Lung (tissue), 12 donors: ENCODE measurements around the gene TDG. TPM values are rescaled to one million over a fixed set of nuclear protein-coding genes. Genes with fewer than 3 reads are reported as not detected.

ENCODE experiments used
- ATAC-seq: fragments of 200-7000 bp; cut with Tn5 transposase; one replicate; pipeline ENCODE4 v1.9.1; 2020; ENCODE audit warnings: moderate number of reproducible peaks; ENCODE audit not compliant: insufficient read depth, low FRiP score
- DNase-seq, 3 donors: peaks; one replicate each; pipeline ENCODE4 v3.0.0-alpha.2; 2013 to 2017
- H3K27ac ChIP-seq, 2 donors: one replicate each; pipeline ENCODE4 v1.5.1; 2013; ENCODE audit warnings: mild to moderate bottlenecking in 2 of 2, moderate library complexity in 2 of 2, control low read depth in 1 of 2, inconsistent platforms in 1 of 2, low read depth in 1 of 2, low read length in 1 of 2
- H3K27me3 ChIP-seq, 3 donors: one replicate each; pipeline ENCODE4 v1.5.1; 2013; ENCODE audit warnings: low read length in 2 of 3; ENCODE audit not compliant: control insufficient read depth in 3 of 3, insufficient read depth in 3 of 3
- H3K36me3 ChIP-seq, 4 donors: one replicate each; pipeline ENCODE4 v1.5.1; 2013; ENCODE audit warnings: low read length in 4 of 4, mild to moderate bottlenecking in 1 of 4, moderate library complexity in 1 of 4; ENCODE audit not compliant: control insufficient read depth in 4 of 4, insufficient read depth in 4 of 4
- H3K4me1 ChIP-seq, 5 donors: one replicate each; pipeline ENCODE4 v1.5.1; 2013; ENCODE audit warnings: low read length in 5 of 5, mild to moderate bottlenecking in 2 of 5, moderate library complexity in 1 of 5; ENCODE audit not compliant: control insufficient read depth in 5 of 5, insufficient read depth in 5 of 5
- H3K4me3 ChIP-seq: one replicate; pipeline ENCODE4 v1.5.1; 2013; ENCODE audit warnings: mild to moderate bottlenecking, control low read depth, moderate library complexity
- H3K9ac ChIP-seq, 2 donors: one replicate each; pipeline ENCODE4 v1.5.1; 2013; ENCODE audit warnings: low read length in 2 of 2, control low read depth in 1 of 2; ENCODE audit not compliant: insufficient read depth in 1 of 2
- H3K9me3 ChIP-seq, 4 donors: one replicate each; pipeline ENCODE4 v1.5.1; 2013; ENCODE audit warnings: low read length in 3 of 4, mild to moderate bottlenecking in 1 of 4, moderate library complexity in 1 of 4; ENCODE audit not compliant: control insufficient read depth in 4 of 4, insufficient read depth in 3 of 4
- CTCF ChIP-seq: IDR thresholded peaks from 2 replicates; pipeline ENCODE4 v1.5.1; 2012; ENCODE audit warnings: mild to moderate bottlenecking; ENCODE audit errors: control extremely low read depth, extremely low read depth
- WGBS, 2 donors: extraction: QIAGEN DNeasy Blood & Tissue Kit; methylation state at CpG; one replicate each; pipeline ENCODE4 v1.1.7; 2013; 5-methylcytosine and 5-hydroxymethylcytosine counted together
- polyA plus RNA-seq, 2 donors: library from polyadenylated mRNA; stranded (reverse); fragments of 200-250 nt; gene quantifications; one replicate each; pipeline ENCODE4 v1.2.1, GENCODE V29; 2013
- total RNA-seq, 2 donors: library from RNA; depleted of rRNA in 1 of 2; stranded (reverse); fragments of >200 nt in 1 of 2; gene quantifications; one replicate each; pipeline ENCODE4 v1.2.1, GENCODE V29; 2014 to 2021
- donor health status: control.
- donor health status: control.
- donor health status: Bipolar disorder and iron deficiency.
- donor health status: healthy.
- donor health status: DM: yes; HTN: yes; CAD: no.

The TDG gene
- total and polyA plus RNA-seq, 4 donors: 10.6 to 41.0 (median 16.2) TPM

GRCh38 chr12:103948746-103949406 lies 16.8 kb upstream of the TDG start:
- H3K9me3 ChIP-seq: no peaks in the 10 kb centered on the region
- no peaks in the 10 kb centered on the region for H3K27me3 ChIP-seq
- H3K4me1 ChIP-seq: no peaks in the 10 kb centered on the region
- H3K36me3 ChIP-seq: peaks cover 29 to 67% (median 51%) of the 10 kb centered on the region in 4 donors
- TF ChIP-seq CTCF: no peak
- DNase-seq: no peak
- no peak for ATAC-seq
- H3K4me3 ChIP-seq: no peak overlapping the region
- no peak overlapping the region for H3K27ac ChIP-seq
- H3K9ac ChIP-seq: no peak overlapping the region
- WGBS, 2 donors: 79 to 82% methylated on average over 13 of the region's 13 CpGs

- H3K27me3 ChIP-seq: no peaks in the 10 kb centered on the region
- 47 to 50% methylated on average over 1 of the region's 1 CpG for WGBS, 2 donors
- peaks cover 0 to 14% (median 6%) of the 10 kb centered on the region in 5 donors for H3K4me1 ChIP-seq
- DNase-seq: no peak
- no peak for TF ChIP-seq CTCF
- H3K4me3 ChIP-seq: no peak overlapping the region
- no peak overlapping the region for H3K27ac ChIP-seq
- ATAC-seq: no peak
- H3K36me3 ChIP-seq: peaks cover 23 to 45% (median 28%) of the 10 kb centered on the region in 4 donors
- H3K9ac ChIP-seq: no peak overlapping the region
- no peaks in the 10 kb centered on the region for H3K9me3 ChIP-seq
Observed at GRCh38 chr12:103952497-103952896, 13.2 kb upstream of the TDG start.

DNA sequence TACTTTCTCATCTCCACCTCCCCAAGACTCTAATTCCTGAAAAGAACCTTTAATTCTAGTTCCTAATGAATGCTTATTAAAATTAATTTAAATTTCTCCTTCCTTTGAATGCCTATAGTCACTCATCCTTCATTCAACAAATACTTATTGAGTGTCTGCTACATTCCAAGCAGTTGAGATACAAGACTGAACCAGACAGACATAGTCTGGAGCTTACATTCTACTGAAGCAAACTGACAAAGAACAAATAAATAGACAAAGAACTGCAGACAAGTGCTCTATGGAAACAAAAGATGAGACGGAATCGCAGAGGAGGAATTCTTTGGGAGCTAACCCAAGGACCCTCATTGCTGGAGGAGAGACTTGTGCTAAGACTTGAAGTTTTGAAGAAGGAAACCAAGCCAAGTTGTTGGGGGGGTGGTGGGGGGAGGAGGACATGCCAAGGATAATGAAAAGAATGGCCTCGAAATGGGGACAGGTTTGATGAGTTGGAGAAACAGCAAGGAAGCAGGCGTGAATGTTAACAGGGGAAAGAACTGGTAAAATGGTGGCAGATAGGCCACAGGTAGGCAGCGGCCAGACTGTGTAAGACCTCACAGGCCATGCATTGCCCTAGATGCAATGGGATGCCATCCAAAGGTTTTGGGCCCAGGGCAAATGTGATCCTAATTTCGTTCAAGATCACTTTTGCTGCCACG lies 9.7 kb upstream of the TDG start:
- TF ChIP-seq CTCF: no peak
- peak; percentile 1 for ATAC-seq
- WGBS, 2 donors: 26 to 37% methylated on average over 7 of the region's 7 CpGs
- H3K27ac ChIP-seq: peak overlapping the region; percentile 91 to 92
- H3K4me3 ChIP-seq: peak overlapping the region; percentile 88
- DNase-seq: peak in 1 of 3 donors; percentile 12
- peaks cover 9 to 25% (median 15%) of the 10 kb centered on the region in 4 donors for H3K36me3 ChIP-seq
- peak overlapping the region; percentile 81 to 82 for H3K9ac ChIP-seq
- H3K4me1 ChIP-seq: peaks cover 0 to 16% (median 6%) of the 10 kb centered on the region in 5 donors
- H3K27me3 ChIP-seq: no peaks in the 10 kb centered on the region
- no peaks in the 10 kb centered on the region for H3K9me3 ChIP-seq
